PC-9 (cell line): Measurements from ENCODE around the gene AHRR.

Experiments
- CTCF ChIP-seq: fragments of 200-600 bp; sonication (generic); conservative IDR thresholded peaks from 2 replicates; pipeline ENCODE4 v1.6.1; 2017; ENCODE audit warnings: mixed run types, antibody characterized with exemption, mild to moderate bottlenecking, moderate library complexity
- EZH2 ChIP-seq: fragments of 200-600 bp; sonication (generic); IDR thresholded peaks from 2 replicates; pipeline ENCODE4 v1.8.0; 2017; ENCODE audit warnings: antibody characterized with exemption, low read depth

- TF ChIP-seq CTCF (no peak), EZH2 (no peak)
Measured at GRCh38 chr5:307794-308579, 13.5 kb upstream of the AHRR start.
